Adrenal gland (tissue), 12 donors: ENCODE data around the gene IFITM1. TPM values are rescaled to one million over a fixed set of nuclear protein-coding genes. Genes with fewer than 3 reads are reported as not detected.

Source experiments
- DNase-seq, 7 donors: peaks; one replicate each; pipeline ENCODE4 v3.0.0-alpha.2; 2019 to 2020
- H3K27ac ChIP-seq, 5 donors: fragments of 200-600 bp; sonication (generic) in 4 of 5; 1 replicate in 3 of 5; 2 replicates in 2 of 5; pipeline versions ENCODE4 v1.5.1 to v1.8.0; 2016 to 2020; ENCODE audit warnings: mild to moderate bottlenecking in 1 of 5
- H3K27me3 ChIP-seq: fragments of 200-600 bp; 2 replicates; pipeline ENCODE4 v1.8.0; 2021
- H3K36me3 ChIP-seq, 2 donors: fragments of 200-600 bp; replicated peaks in 1 of 2; 1 replicate in 1 of 2; 2 replicates in 1 of 2; pipeline versions ENCODE4 v1.5.1 to v1.8.0; 2018 to 2022
- H3K4me1 ChIP-seq, 2 donors: fragments of 200-600 bp; replicated peaks in 1 of 2; 1 replicate in 1 of 2; 2 replicates in 1 of 2; pipeline versions ENCODE4 v1.5.1 to v1.8.0; 2018 to 2021
- H3K4me3 ChIP-seq, 4 donors: fragments of 200-600 bp; sonication (generic) in 3 of 4; one replicate each; pipeline ENCODE4 v1.5.1; 2016 to 2018
- H3K9me3 ChIP-seq, 3 donors: fragments of 200-600 bp; sonication (generic) in 1 of 3; replicated peaks in 1 of 3; 1 replicate in 2 of 3; 2 replicates in 1 of 3; pipeline versions ENCODE4 v1.5.1 to v1.8.0; 2016 to 2021
- CTCF ChIP-seq, 6 experiments: fragments of 450-650 bp in 4 of 6; fragments of 200-600 bp in 2 of 6; sonication (generic) in 1 of 6; IDR thresholded peaks; 1 replicate in 5 of 6; 2 replicates in 1 of 6; pipeline versions ENCODE4 v1.5.1 to v1.8.0; 2016 to 2021; ENCODE audit warnings: antibody characterized with exemption in 6 of 6, mild to moderate bottlenecking in 2 of 6, moderate library complexity in 1 of 6
- POLR2A ChIP-seq, 2 donors: fragments of 450-650 bp; IDR thresholded peaks; one replicate each; pipeline ENCODE4 v1.6.1; 2017; ENCODE audit warnings: antibody characterized with exemption in 2 of 2, mild to moderate bottlenecking in 2 of 2, moderate library complexity in 1 of 2
- WGBS, 4 donors: extraction: QIAGEN DNeasy Blood & Tissue Kit in 2 of 4; methylation state at CpG; one replicate each; pipeline versions ENCODE4 v1.1.5 to v1.1.7; 2013 to 2017; 5-methylcytosine and 5-hydroxymethylcytosine counted together
- intact Hi-C, 2 donors: fragments of 100-400 bp; cut with DNase I; formaldehyde crosslinking; loops; one replicate each; pipeline versions ENCODE4 v1.14.1 to v1.15.0; 2022 to 2023
- polyA plus RNA-seq, 3 donors: library from polyadenylated mRNA; stranded (reverse); fragments of 200-250 nt in 2 of 3; fragments of 350-450 nt in 1 of 3; fragmentation: Illumina TruSeq in 1 of 3; extraction: RNeasy Lipid Tissue Mini Kit (QIAGEN cat#74804) in 1 of 3; gene quantifications; one replicate each; pipeline ENCODE4 v1.2.3, GENCODE V29; 2013 to 2014
- total RNA-seq, 9 donors: library from RNA; depleted of rRNA in 4 of 9; stranded (reverse); fragments of >200 nt in 4 of 9; fragments of 120-200 nt in 1 of 9; fragmentation: NEBNext Ultra II Directional in 1 of 9; extraction: Animal tissue kit (Norgen Biotek cat#: 25700) in 1 of 9; gene quantifications; one replicate each; pipeline versions ENCODE4 v1.1.0 to v1.2.4, GENCODE V29; 2013 to 2023
- donor health status: healthy with polysubstance abuse.
- donor health status: Bipolar disorder and iron deficiency.
- donor health status: DM: yes; HTN: yes; CAD: no.
- donor health status: DM: no; HTN: no; CAD: no.
- donor health status: DM: no; HTN: no; CAD: no.
- donor health status: DM: yes; HTN: yes; CAD: no.

IFITM1 gene
- total and polyA plus RNA-seq, 12 donors, result 12.1 to 360 (median 85.3) TPM

- Histone ChIP-seq H3K27ac (no peak overlapping the region), H3K36me3 (no peaks in the 10 kb centered on the region), H3K4me1 (peaks cover 0 to 13% of the 10 kb centered on the region in 2 donors), H3K4me3 (no peak overlapping the region), H3K27me3 (peaks cover 45% of the 10 kb centered on the region), H3K9me3 (no peaks in the 10 kb centered on the region)
- TF ChIP-seq POLR2A (IDR thresholded peaks at IDR 0.05) (no peak), CTCF (IDR thresholded peaks at IDR 0.05) (no peak)
- WGBS, 4 donors, result 80 to 85% (median 81%) methylated on average over 23 of the region's 23 CpGs
- intact Hi-C loops, result no loop called here
- peak in 1 of 7 donors; percentile 10 for DNase-seq
These were observed 30.3 kb upstream of the IFITM1 start for GRCh38 chr11:283405-284104.

- 74 to 93% (median 82%) methylated on average over 6 to 24 of the region's 24 CpGs for WGBS, 4 donors
- H3K9me3 ChIP-seq, result no peaks in the 10 kb centered on the region
- H3K4me1 ChIP-seq, result peaks cover 0 to 13% of the 10 kb centered on the region in 2 donors
- no peak overlapping the region for H3K27ac ChIP-seq
- peaks cover 37% of the 10 kb centered on the region for H3K27me3 ChIP-seq
- no peak overlapping the region for H3K4me3 ChIP-seq
- DNase-seq, result peak in 2 of 7 donors; percentile 11 to 14
- H3K36me3 ChIP-seq, result no peaks in the 10 kb centered on the region
- intact Hi-C loops, result no loop called here
- TF ChIP-seq POLR2A (IDR thresholded peaks at IDR 0.05), result no peak
- no peak for TF ChIP-seq CTCF (IDR thresholded peaks at IDR 0.05)
These were observed 29.5 kb upstream of the IFITM1 start for GRCh38 chr11:284105-285020.

- Histone ChIP-seq H3K9me3 (no peaks in the 10 kb centered on the region), H3K27ac (no peak overlapping the region), H3K27me3 (peaks cover 28% of the 10 kb centered on the region), H3K36me3 (no peaks in the 10 kb centered on the region), H3K4me3 (no peak overlapping the region), H3K4me1 (peaks cover 0 to 7% of the 10 kb centered on the region in 2 donors)
- TF ChIP-seq POLR2A (IDR thresholded peaks at IDR 0.05) (no peak), CTCF (IDR thresholded peaks at IDR 0.05) (no peak)
- WGBS, 4 donors, result 74 to 87% (median 81%) methylated on average over 15 to 29 of the region's 29 CpGs
- peak in 3 of 7 donors; percentile 6 to 9 (median 8) for DNase-seq
- intact Hi-C loops, result no loop called here
These were observed 28.6 kb upstream of the IFITM1 start for GRCh38 chr11:285021-285893.
